Activated CD4-positive, alpha-beta T cell treated with anti-CD3 and anti-CD28 coated beads, Interleukin-2, amount 50 U/mL, for 1 hour (primary cell): ENCODE measurements around the gene SPAG9.
"Not testable (repeated sequence)": the region's sequence is repeated elsewhere in the genome, so short reads cannot be mapped to it uniquely, and the experiment has no call there.

Source experiments
- DNase-seq: peaks from one replicate; pipeline ENCODE4 v3.0.0-alpha.2; 2020

The SPAG9 gene

DNA sequence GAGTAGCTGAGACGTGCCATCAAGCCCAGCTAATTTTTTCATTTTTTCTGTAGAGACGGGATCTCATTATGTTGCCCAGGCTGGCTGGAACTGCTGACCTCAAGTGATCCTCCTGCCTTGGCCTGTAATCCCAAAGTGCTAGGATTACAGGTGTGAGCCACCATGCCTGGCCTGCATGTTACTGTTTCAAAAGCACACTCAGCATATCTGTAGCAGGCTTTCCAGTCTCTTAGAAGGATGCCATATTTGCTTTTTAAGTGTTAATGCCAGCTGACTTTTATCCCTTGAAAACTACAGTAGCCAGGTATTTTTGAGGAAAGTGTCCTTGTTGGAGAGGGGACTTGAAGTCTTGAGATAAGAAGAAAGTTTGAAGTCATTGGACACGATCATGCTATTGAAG lies 15.3 kb upstream of the SPAG9 start:
- DNase-seq: no peak

DNA sequence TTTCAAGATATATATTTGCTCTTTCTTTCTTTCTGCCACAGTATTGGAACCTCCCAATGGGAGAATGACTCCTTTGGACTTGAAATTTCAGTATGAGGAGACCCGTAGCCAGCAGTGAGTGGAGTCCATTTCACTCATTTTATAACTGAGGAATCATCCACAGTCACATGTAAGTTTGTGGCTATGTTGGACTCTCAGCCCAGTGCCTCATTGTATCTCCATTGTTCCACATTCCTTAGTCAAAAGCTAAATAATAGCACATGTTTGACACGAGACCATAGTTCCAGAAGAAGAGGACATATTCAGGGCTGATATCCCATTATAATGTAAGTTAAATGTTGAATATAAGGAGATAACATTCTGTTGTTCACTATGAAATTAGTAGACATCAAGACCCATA lies 12.7 kb upstream of the SPAG9 start:
- no peak for DNase-seq

DNA sequence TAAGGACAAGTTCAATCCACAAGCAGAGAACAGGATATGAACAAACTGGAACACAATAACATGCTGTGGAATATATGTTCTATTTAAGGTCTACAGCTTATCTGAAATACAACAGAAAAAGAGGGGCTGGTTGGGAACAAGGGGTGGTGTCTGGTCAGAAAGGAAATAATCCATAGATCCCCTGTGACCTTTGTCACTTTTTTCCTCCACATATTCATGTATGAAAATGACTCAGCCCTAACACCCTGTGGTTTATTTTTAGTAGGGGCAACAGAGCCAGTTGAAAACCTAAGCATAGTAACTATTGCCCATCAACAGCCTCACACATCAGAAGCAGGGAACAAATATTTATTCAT lies 12.3 kb upstream of the SPAG9 start:
- no peak for DNase-seq

DNA sequence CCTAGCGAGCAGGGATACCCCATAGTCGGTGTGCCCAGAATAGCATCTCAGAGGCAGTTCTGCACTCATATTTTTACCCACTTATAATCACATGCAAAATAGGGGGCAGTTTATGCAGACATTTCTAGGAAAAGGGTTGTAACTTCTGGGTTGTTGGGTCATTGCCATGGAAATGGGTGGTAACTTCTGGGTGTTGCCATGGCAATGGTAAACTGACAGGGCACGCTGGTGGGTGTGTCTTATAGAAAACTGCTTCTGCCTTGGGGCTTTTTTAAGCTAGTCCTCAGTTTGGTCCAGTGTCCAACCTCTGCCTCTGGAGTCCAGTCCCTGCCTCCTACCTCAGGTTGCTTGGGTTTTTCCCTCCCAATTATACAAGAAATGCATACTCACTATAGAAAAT lies 7.4 kb upstream of the SPAG9 start:
- no peak for DNase-seq

DNA sequence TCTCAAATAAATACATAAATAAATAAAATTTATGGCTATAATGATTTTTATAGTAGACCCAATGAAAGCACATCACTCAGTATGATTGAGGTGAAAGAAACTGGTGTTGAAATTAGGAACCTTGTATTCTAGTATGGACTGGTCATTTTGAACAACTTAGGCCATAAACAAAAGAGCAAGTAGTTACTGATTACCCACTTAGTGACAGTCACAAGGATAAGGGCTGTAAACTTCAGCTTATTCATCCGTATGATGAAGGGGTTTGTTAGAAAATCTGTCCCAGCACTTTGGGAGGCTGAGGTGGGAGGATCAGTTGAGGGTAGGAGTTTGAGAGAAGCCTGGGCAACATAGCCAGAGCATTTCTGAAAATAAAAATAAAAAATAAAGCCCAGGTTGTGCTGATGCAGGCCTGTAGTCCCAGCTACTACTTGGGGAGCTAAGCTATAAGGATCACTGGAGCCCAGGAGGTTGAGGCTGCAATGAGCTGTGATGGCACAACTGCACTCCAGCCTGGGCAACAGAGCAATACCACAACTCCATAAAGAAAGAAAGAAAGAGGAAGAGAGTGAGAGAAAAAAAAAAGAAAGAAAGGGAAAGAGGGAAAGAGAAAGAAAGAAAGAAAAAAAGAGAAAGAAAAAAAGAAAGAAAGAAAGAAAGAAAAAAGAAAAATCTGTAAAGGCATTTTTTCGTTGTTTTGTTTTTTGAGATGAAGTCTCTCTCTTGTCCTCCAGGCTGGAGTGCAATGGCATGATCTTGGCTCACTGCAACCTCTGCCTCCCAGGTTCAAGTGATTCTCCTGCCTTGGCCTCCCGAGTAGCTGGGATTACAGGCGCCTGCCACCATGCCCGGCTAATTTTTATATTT lies 4.2 kb upstream of the SPAG9 start:
- no peak for DNase-seq

DNA sequence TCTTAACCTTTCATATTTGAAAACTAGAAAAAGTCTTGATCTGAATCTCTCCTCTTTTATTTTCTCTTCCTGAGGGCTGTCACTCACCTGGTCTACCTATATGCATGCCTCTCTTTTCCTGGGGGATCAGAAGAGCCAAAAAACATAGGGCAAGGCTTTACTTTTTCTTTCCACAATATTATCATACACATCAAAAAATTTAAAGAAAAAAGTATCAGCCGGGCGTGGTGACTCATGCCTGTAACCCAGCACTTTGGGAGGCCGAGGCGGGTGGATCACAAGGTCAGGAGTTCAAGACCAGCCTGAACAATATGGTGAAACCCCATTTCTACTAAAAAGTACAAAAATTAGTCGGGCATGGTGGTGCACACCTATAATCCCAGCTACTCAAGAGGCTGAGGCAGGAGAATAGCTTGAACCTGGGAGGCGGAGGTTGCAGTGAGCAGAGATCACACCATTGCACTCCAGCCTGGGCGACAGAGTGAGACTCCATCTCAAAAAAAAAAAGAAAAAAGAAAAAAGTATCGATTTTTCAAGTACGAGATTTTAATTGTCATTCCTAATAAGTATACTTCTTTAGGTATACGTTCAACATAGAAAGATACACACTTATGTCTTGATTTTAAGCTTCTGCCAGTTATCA lies 1.9 kb upstream of the SPAG9 start:
- peak; percentile 8 for DNase-seq

DNA sequence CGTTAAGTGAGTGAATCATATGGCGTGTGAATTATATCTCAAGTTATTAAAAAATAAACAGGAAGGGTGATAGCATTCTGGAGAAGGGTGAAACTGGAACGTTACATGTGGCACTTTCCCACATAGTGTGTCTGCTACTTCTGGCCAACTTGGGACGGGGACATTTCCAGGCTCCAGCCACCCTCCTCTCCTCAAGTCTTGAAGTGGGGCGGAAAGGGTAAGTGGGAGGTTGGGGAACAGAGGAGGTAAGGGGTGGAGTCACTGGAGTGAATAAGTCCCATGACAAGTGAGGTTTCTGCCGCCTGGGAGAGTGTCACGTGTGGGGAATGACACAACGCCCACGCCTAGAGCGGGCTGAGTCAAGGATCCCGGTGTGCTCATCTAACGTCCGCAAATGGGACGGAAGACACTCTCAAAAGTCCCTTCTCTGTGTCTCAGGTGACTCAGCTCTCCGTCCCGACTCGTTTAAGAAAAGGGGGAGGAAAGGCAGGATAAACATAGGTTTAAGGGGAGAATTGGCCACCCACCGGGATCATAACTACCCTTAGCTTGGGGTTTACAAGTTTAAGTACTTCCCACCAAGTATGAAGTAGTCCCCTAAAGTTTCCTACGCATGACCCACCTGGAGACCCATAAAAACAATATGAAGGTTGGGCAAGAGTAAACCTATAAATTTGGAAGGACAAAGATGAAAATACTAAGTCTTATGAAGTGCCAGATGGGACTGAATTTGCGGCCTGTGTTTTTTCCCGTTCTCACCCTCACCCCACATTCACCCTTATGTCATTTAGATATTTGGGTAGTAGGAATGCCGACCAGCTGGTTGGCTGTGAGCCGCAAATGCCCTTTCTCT lies 1.2 kb upstream of the SPAG9 start:
- DNase-seq: peak; percentile 66

DNA sequence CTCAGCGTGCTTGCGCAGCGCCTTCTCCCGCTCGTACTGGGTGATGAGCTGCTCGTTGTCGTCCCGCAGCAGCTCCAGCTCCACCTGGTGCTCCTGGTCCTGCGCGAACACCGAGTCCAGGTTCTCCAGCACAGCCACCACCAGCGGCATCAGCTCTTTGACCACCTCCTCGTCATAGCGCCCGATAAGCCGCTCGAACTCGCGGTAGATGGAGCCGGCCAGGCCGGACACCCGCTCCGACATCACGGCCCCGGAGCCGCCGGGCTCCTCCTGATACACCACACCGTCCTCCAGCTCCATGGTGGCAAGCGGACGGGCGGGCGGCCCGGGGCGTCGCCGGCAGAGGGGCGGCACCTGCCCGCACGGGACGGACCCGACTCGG lies 320 bp downstream of the SPAG9 start:
- DNase-seq: peak; percentile 50

DNA sequence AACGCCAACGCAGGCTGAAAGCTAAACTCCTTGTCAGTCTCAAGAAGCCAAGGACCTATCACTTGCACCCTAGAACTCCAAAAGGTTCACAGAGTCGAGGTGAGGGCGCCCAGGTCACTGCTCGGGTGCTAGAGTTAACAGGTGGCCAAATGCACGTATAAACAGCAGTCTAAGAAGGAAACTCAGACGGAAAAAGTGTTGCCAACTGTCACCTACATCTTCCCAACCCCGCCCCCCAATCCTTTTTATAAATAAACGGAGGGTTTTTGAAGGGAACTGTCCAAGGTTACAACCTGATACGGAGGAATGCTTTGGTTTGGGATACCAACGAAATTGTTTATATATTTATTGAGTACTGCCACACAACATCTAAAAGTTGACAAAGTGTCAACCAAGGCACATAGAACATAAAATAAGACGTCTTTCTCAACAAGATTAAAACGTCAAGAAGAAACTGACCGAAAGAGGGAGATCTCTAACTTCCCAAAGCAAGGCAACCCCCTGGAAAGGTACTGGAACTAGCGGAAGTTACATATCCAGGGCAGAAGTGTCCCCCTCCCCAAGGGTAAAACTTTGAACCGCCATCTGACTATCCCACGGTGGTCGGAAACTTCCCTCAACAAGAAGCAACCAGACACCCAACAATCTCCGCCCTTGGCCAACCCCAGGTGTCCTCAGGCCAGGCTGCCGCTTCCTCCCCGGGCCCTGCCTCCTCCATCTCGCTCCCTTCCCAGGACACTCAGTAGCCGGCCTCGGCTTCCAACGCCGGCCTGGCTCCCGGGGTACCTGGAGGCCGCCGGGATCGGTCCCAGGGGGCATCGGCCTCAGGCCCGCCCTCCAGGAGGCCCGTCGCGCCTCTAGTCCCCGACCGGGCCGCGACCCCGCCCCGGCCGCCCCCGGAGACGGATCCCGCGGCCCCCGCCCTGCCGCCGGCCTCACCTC lies 982 bp downstream of the SPAG9 start:
- DNase-seq: peak; percentile 39

DNA sequence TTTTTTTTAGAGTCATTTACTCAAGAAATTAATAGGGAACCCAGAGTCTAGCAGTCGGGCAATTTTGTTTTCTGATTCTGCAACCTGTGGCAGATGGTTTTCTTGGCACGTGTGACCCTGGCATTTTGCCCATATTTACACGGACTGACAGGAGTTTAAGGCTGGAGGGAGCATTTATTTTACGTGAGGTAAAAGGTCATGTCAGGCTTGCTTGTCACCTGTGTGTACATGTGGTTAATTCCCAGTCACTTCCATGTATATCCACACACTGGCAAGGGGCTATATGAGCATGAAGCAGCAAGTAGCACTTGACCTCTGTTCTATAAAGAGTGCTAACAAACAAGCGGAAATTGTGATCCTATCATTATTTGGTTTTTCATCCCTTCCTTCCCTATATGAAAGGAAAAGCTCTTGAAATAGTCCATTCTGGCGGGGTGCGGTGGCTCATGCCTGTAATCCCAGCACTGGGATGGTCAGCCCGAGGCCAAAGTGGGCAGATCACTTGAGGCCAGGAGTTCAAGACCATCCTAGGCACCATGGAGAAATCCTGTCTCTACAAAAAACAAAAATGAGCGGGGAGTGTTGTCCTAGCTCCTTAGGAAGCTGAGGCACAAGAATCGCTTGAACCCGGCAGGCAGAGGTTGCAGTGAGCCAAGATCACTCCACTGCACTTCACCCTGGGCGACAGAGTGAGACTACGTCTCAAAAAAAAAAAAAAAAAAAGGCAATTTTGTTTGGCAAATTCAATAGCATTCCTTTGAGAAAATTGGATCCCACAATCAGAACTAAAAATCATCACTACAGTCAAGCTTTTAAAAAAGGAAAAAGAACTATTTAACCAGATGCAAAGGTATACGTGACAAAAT lies 2.1 kb downstream of the SPAG9 start:
- no peak for DNase-seq

DNA sequence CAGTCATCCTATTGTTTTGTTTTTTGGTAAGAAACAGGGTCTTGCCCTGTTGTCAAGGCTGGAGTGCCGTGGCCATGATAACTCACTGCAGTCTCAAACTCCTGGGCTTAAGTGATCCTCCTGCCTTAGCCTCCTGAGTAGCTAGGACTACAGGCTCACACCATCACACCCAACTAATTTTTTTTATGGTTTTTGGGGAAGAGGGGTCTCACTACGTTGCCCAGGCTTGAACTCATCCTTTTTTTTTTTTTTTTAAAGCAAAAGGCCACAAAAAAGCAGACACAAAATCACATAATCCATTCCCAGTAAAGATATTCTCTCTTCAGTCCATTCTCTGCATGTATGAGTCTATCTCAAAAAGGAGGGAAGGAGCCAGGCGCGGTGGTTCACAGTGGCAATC lies 5.5 kb downstream of the SPAG9 start:
- DNase-seq: no peak

DNA sequence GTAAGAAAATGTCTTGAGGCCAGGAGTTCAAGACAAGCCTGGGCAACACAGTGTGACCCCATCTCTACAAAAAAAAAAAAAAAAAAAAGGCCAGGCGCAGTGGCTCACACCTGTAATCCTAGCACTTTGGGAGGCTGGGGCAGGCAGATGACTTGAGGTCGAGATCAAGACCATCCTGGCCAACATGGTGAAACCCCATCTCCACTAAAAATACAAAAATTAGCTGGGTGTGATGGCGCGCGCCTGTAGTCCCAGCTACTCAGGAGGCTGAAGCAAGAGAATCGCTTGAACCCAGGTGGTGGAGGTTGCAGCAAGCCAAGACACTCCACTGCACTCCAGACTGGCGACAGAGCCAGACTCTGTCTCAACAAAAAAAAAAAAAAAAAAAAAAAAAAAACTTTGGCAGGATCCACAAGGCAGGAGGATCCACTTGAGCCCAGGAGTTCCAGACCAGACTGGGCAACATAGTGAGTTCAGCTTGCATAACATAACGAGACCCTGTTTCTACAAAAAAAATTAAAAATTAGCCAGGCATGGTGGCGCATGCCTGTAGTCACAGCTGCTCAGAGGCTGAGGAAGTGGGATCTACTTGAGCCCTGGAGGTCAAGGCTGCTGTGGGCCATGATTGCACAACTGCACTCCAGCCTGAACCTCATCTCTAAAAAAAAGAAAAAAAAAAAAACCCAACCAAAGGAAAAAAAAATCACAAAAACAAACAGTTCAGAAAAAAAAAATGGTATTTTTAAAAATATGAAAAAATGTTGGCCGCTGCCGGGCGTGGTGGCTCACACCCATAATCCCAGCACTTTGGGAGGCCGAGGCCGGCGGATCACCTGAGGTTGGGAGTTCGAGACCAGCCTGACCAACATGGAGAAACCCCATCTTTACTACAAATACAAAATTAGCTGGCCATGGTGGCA lies 8.1 kb downstream of the SPAG9 start:
- DNase-seq: not testable (repeated sequence)

DNA sequence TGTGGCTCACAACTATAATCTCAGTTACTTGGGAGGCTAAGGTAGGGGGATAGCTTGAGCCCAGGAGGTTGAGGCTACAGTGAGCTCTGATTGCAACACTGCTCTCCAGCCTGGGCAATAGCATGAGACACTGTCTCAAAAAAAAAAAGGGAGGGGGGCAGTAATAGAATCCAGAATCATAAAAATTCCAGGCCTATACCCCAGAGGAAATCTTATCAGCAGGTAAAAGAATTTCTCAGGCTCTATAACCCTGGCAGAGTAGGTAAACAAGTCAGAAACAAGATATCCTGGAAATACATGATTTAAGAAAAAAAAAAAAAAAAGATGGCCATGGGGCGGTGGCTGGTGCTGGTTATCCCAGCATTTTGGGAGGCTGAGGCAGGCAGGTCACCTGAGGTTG lies 12.9 kb downstream of the SPAG9 start:
- DNase-seq: no peak

DNA sequence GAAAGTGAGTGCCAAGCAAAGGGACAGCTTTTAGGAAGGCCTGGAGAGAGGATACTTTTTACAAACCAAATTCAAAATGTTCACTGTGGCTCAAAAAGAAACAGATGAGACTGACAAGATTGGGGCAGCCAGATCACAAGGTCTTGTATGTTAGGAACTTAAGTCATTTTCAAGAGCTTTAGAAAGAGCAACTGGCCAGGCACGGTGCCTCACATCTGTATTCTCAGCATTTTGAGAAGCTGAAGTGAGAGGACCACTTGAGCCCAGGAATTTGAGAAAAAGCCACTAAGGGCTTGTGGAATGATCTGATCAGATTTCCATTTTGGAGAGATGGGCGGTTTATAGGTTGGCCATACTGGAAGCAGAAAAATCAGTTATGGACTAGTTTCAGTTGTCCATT lies 17.2 kb downstream of the SPAG9 start:
- no peak for DNase-seq

DNA sequence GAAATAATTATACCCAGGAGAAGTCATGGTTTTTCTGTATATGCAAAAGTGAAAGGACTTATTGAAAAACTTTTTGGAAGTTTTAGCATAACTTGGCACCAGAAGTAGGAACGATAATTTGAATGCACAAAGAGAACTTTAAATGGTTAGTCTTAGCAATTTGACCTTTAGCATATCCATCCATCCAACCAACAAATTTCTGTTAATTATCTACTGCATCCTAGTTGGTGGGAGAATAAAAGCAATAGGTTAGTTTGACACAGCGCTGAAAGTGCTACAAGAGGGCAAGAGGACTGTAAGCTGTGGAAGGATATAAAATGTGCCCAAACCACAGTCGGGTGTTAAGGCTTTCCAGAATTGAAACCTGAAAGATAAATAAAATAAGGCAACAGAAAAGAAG lies 17.6 kb downstream of the SPAG9 start:
- DNase-seq: no peak

DNA sequence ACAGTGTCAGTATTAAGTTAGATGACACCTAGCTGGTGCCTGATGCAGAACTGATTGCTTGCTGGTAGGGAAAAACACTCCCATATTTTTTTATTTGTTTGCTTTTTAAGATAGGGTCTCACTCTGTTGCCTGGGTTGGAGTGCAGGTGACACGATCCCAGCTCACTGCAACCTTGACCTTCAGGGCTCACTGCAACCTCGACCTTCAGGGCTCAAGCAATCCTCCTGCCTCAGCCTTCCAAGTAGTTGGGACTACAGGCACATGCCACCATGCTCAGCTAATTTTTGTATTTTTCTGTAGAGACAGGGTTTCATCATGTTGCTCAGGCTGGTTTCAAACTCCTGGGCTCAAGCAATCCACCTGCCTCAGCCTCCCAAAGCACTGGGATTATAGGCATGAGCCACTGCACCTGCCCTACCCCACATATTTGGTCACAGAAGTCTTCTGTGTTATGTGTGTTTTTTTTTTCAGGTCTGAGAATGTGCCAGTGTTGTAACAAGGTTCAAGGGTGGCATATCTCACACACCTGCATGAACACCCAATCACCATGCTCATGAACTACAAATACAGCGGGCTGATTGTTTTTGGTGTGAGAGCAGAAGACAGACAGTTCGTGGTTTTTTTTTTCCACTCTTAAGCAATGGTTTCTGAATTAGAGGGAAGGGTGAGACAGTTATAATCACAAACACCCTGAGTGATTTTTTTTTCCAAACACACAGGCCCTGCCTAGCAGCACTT lies 22.8 kb downstream of the SPAG9 start:
- DNase-seq: no peak

DNA sequence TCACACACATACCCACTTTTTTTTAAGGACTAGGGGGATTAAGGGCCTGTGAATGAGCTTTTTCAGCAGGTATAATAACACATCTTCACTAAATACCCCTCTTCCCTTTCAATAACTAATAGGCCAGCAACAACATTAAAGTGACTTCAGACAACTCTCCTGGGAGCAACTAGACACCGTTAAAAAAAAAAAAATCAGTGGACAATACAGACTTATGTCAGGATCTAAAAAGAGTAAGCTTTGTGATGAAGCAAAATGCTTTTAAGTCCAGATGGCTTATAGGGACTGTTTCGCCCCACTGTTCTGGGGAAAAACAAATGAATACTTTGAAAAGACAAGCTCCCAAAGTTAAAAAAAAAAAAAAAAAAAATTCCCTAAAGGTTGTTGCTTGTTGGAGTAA lies 29.0 kb downstream of the SPAG9 start:
- no peak for DNase-seq

DNA sequence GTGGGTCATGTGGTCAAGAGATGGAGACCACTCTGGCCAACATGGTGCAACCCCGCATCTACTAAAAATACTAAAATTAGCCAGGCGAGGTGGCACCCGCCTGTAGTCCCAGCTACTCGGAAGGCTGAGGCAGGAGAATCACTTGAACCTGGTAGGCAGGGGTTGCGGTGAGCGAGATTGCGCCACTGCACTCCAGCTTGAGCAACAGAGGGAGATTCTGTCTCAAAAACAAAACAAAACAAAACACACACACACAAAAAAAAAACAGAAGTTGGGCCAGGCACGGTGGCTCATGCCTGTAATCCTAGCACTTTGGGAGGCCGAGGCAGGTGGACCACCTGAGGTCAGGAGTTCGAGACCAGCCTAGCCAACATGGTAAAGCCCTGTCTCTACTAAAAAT lies 31.8 kb downstream of the SPAG9 start:
- DNase-seq: not testable (repeated sequence)

DNA sequence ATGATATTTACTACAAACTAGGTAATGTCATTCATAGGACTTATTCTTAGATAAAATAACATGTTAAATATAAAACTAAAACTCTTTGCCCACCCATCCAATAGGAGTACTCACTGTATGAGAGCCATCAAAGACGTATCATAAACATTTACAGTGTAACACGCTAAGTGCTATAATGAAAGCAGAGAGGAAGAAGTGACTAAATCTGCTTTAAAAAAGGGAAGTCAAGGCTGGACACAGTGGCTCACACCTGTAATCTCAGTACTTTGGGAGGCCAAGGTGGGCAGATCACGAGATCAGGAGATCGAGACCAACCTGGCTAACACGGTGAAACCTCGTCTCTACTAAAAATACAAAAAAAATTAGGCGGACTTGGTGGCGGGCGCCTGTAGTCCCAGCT lies 32.4 kb downstream of the SPAG9 start:
- no peak for DNase-seq
